ENCODE measurements around the gene ZNF148. TPM values are rescaled to one million over a fixed set of nuclear protein-coding genes. Genes with fewer than 3 reads are reported as not detected.

Gene ZNF148
- 60.5 TPM for total RNA-seq

GRCh38 chr3:125374996-125375941 is at the start of gene ZNF148:
Gene ZNF148, minus strand, starts transcription at chr3:125375325. Its CDS starts 61,685 bp downstream, at chr3:125313640.

GRCh38 chr3:125212509-125213363 is 162.4 kb downstream of the ZNF148 start, which contains the start of gene SLC12A8:
Gene SLC12A8, minus strand, starts transcription at chr3:125212748. Its CDS starts 1,399 bp downstream, at chr3:125211349.

Other genes starting within 250 kb of the ZNF148 start
- 4.9 TPM for gene SLC12A8, start 162.6 kb downstream of the ZNF148 start, total RNA-seq
- gene SNX4, start 144.9 kb upstream of the ZNF148 start, total RNA-seq: 96.5 TPM
- gene OSBPL11, start 220.2 kb upstream of the ZNF148 start, total RNA-seq: 18.0 TPM

Measured in camera-type eye (tissue), 1 donor.